ENCODE results near the gene XAGE1A.

DNA sequence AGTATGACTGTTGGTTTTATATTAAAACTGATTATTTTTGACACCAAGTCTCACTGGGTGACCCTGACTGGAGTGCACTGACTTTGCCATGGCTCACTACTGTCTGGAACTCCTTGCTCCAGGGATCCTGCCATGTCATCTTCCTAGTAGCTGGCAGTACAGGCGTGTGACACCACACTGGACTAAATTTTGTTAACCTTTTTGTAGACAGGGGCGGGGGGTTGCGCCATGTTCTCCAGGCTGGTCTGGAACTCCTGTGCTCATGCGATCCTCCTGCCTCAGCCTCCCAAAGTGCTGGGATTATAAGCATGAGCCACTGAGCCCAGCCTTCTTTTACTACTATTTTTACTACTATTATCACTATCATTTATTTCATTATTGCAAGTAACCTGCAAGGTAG, 8.9 kb downstream of the XAGE1A start:
- no peak for TF ChIP-seq EZH2 (IDR thresholded peaks at IDR 0.05; ENCODE audit: borderline replicate concordance, insufficient read depth, low read depth, low read length, poor library complexity, severe bottlenecking)
- TF ChIP-seq, protein P1, sequence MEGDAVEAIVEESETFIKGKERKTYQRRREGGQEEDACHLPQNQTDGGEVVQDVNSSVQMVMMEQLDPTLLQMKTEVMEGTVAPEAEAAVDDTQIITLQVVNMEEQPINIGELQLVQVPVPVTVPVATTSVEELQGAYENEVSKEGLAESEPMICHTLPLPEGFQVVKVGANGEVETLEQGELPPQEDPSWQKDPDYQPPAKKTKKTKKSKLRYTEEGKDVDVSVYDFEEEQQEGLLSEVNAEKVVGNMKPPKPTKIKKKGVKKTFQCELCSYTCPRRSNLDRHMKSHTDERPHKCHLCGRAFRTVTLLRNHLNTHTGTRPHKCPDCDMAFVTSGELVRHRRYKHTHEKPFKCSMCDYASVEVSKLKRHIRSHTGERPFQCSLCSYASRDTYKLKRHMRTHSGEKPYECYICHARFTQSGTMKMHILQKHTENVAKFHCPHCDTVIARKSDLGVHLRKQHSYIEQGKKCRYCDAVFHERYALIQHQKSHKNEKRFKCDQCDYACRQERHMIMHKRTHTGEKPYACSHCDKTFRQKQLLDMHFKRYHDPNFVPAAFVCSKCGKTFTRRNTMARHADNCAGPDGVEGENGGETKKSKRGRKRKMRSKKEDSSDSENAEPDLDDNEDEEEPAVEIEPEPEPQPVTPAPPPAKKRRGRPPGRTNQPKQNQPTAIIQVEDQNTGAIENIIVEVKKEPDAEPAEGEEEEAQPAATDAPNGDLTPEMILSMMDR (IDR thresholded peaks at IDR 0.05): no peak
